C4-2B (cell line): Measurements from ENCODE around the gene PLEKHM3.

Experiments
- H3K27ac ChIP-seq: fragments of 450-650 bp; 2 replicates; pipeline ENCODE4 v1.5.1; 2017
- ZFX ChIP-seq: fragments of 450-650 bp; IDR thresholded peaks from 2 replicates; pipeline ENCODE4 v1.6.1; 2017
- TF ChIP-seq, protein P1 (sequence below): fragments of 450-650 bp; conservative IDR thresholded peaks from 2 replicates; pipeline ENCODE4 v1.5.1; 2017; ENCODE audit warnings: mild to moderate bottlenecking

The PLEKHM3 gene

DNA sequence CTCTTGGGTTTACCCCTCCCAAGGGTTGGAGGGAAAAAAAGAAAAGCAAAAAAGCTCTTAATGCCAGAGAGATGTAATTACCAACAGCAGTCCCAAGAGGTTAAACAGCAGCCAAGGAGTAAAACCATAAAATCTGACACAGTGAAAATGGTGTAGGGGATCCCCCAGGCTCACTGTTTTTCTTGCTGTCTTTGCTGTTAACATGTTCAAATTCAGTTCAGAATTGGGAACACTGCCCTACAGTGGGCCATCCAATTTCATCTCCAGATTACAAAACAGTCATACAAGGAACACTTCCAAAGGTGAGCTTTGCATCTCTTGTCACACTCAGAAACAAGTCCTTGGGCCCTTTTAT is 54.5 kb downstream of the PLEKHM3 start:
- TF ChIP-seq, protein P1, sequence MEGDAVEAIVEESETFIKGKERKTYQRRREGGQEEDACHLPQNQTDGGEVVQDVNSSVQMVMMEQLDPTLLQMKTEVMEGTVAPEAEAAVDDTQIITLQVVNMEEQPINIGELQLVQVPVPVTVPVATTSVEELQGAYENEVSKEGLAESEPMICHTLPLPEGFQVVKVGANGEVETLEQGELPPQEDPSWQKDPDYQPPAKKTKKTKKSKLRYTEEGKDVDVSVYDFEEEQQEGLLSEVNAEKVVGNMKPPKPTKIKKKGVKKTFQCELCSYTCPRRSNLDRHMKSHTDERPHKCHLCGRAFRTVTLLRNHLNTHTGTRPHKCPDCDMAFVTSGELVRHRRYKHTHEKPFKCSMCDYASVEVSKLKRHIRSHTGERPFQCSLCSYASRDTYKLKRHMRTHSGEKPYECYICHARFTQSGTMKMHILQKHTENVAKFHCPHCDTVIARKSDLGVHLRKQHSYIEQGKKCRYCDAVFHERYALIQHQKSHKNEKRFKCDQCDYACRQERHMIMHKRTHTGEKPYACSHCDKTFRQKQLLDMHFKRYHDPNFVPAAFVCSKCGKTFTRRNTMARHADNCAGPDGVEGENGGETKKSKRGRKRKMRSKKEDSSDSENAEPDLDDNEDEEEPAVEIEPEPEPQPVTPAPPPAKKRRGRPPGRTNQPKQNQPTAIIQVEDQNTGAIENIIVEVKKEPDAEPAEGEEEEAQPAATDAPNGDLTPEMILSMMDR = no peak
- TF ChIP-seq ZFX = no peak
- no peak overlapping the region for H3K27ac ChIP-seq

DNA sequence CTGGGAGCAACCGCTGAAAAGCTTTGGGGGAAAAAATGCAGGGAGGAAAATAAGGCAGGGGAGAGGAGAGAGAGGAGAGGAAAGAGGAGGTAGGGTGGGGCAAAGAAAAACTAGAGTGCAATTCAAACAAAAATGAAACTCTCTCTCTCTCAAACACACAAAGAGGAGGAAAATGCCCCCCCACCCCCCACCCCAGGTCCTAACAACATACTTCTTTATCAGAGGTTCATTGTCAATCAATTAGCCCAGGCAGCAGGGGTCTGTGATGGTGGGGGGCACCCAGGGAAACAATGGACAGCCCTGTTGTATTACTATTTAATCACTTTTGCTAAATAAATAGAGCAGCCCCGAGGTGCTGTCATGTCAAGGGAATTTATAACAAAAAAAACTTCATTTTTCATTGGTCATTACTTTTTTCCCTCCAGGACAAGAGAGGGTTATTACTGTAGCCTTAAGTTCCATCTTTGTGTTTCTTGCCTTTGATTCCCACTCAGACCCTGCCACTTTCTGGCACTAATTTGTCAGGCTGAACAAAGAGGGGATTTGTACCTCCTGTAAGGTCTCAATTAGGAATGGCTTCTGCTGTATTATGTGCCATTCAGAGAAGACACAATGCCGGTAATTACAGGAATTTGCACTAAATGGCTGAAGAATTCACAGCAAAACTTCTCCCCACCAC is 55.0 kb downstream of the PLEKHM3 start:
- TF ChIP-seq ZFX = no peak
- TF ChIP-seq, protein P1 = no peak

DNA sequence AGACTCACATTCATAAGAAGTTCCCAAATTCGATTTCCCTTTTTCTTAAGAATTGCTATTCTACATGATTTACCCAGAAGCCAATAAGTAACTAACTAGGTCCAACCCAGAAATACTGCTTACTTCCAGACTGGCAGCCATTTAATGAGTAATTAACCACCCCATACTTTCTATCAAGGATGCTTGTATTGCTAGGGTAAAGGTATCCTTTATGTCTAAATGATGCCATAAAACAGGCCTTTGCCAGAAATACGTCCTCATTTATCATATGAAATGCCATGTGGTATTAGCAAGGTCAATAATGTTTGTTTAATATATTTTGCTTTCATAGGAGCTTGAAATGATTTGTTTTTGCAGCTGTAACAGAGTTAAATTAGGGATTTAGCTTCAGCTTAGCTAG is 56.1 kb downstream of the PLEKHM3 start:
- TF ChIP-seq, protein P1 = no peak
- no peak for TF ChIP-seq ZFX
- H3K27ac ChIP-seq = no peak overlapping the region

More for the DNA sequence above, 55.0 kb downstream of the PLEKHM3 start:
- no peak overlapping the region for H3K27ac ChIP-seq

DNA sequence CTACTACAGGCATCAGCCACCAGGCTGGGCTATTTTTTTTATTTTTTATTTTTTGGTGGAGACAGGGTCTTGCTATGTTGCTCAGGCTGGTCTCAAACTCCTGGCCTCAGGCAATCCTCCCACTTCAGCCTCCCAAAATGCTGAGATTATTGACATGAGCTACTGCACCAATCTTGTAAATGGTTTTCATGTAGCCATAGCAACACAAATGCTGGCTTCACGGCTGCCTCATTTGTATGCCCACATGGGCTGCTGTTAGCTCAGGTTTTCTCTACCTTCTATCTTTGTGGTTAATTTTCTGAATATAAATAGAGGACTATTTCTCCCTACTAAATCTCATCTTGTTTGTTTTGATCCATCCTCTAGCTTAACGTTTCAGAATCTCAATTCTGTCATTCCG is 58.2 kb downstream of the PLEKHM3 start:
- no peak overlapping the region for H3K27ac ChIP-seq
- TF ChIP-seq, protein P1 = no peak
- no peak for TF ChIP-seq ZFX

DNA sequence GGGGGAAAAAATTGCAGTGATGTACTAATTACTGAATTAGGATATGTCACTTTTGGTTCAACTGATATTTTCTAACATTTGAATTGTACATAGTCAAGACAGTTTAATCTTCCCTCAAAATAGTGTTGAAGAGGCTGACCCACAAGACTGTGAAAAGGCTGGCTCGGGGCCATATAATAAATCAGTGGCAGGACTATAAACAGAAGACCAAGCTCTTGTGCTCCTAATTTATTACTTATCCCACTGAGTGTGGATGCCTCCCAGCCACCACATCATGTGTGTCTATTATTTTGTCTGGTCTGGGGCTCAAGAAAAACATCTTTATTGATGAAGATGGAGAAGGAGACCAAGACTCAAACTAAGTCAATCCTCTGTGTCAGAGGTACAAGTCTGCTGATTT is 64.4 kb downstream of the PLEKHM3 start:
- TF ChIP-seq, protein P1 = no peak
- no peak for TF ChIP-seq ZFX
- H3K27ac ChIP-seq = no peak overlapping the region

DNA sequence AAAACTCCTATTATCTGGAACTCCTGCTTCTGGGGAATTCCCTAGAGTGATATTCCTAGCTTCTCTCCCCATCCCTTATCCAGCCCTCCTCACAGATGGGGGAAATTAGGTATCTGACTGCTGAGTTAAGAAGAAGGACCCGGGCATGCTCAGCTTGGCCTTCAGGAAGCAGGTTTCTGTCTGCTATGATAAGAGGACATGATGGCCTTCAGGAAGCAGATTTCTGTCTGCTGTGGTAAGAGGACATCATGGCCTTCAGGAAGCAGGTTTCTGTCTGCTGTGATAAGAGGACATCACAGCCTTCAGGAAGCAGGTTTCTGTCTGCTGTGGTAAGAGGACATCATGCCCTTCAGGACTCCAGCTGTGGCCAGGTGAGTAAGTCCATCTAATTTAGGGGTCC is 65.2 kb downstream of the PLEKHM3 start:
- H3K27ac ChIP-seq = no peak overlapping the region

DNA sequence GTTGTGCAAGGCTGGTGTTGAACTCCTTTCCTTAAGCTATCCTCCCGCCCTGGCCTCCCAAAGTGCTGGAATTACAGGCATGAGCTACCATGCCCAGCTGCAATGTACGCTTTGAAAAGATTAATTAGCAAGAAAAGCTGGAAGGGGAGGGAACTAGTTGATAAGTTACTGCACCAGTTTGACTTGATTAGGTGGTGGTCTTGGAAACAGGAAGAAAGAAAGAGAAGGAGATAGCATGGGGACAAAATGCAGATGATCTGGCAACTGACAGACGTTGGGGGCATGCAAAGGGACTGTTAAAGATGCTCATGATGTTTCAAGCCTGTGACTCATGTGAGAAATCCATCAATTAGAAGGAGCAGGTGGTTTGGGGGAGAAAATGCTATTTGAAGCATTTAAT is 68.6 kb downstream of the PLEKHM3 start:
- H3K27ac ChIP-seq = no peak overlapping the region
- TF ChIP-seq, protein P1 = no peak
- TF ChIP-seq ZFX = no peak

More for the DNA sequence above, 65.2 kb downstream of the PLEKHM3 start:
- no peak for TF ChIP-seq ZFX
- TF ChIP-seq, protein P1 = no peak
